NCI-H2029 (cell line): Measurements from ENCODE around the gene CRYGC.
A peak's percentile ranks its signal among the peaks of the same experiment; 100 is the strongest.
"Not testable (repeated sequence)": the region's sequence is repeated elsewhere in the genome, so short reads cannot be mapped to it uniquely, and the experiment has no call there.

Experiments
- DNase-seq: peaks from one replicate; lab custom pipeline; 2025; lab: John Stamatoyannopoulos, UW

Gene CRYGC, protein sequence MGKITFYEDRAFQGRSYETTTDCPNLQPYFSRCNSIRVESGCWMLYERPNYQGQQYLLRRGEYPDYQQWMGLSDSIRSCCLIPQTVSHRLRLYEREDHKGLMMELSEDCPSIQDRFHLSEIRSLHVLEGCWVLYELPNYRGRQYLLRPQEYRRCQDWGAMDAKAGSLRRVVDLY

DNA sequence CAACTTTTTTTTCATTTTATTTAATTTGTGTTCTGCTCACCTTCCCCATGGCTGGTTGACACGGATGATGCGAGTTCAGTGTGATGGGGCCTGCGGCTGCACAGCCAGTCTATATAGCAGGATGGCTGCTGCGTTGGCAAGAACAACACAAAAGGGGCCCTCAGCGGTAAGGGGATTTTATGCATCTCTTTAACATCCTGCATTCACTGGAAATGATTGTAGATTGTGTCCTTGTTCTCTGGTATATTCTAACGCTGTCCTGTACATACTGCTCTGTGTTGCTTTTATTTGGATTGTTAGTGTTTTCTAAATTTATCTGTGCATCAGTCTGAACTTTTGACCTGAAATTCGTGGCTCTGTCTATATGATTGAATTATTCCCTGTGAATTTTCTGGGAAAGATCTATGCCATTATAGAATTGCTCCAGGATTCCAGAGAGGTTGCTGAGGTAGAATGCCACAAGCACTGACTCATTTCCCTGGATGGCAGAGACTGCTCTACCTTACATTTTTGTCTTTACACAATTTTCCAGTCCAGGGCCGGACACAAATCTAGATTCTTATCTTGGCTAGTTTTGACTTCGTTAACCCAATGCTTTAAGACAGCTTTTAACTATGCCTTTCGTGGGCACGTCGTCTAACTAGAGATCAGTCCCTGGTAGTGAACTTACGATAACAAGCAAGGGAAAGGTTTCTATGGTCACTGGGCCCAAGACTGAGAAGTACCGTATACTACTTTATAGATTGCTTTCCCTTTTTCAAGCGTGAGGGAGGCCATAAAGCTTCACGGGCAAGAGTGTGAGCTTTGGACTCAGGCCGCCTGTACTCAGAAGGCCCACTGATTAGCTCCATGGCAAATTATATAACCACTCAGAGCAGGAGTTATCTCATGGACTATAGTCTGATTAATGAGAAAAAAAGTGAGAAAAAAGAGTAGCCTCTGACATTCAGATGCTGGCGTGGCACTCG lies at the start of gene CRYGC:
Gene CRYGC, minus strand, starts transcription at position 85 of the 968 bp plus-strand sequence. Its CDS starts 36 bp downstream, at position 49.
- no peak for DNase-seq

DNA sequence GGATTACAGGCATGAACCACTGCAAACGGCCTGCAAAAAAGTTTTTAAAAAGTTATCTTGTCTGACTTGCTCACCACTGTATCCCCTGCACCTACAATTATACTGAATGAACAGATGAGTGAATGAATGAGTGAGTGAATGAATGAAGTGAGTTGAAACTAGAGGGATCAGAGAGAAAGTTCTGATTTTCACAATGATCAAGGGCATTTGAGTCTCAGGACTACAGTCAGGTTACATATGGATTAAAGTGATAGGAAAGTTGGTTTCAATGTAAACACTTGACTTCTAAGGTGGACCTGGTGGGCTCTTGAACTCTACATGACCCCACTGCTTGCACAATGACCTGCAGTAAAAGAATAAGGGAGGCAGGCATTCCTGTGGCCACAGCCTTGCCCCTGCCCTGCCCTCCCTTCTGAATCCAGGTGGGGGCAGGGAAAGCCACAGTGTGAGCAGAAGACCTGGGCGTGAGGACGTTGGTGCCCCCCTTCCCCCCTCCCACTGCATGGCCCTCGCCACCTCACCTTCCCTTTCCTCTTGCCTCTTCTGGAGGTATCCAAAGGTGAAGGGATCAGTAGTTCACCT lies 49.5 kb upstream of the CRYGC start:
- DNase-seq = no peak

DNA sequence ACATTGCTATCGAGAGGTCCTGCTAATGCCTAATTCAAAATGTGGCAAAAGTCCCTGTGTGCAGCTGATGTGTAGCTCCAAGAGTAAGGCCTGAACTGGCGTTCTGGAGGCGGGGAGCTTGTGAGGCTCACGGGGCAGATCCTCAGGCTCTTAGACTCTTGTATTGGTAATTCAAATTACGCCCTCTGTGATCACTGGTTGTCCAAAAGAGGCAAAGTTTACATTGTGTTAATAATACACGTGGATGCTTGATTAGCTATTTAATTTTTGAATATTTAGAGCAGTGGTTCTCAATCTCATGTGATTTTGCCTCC lies 46.2 kb upstream of the CRYGC start:
- DNase-seq = no peak

DNA sequence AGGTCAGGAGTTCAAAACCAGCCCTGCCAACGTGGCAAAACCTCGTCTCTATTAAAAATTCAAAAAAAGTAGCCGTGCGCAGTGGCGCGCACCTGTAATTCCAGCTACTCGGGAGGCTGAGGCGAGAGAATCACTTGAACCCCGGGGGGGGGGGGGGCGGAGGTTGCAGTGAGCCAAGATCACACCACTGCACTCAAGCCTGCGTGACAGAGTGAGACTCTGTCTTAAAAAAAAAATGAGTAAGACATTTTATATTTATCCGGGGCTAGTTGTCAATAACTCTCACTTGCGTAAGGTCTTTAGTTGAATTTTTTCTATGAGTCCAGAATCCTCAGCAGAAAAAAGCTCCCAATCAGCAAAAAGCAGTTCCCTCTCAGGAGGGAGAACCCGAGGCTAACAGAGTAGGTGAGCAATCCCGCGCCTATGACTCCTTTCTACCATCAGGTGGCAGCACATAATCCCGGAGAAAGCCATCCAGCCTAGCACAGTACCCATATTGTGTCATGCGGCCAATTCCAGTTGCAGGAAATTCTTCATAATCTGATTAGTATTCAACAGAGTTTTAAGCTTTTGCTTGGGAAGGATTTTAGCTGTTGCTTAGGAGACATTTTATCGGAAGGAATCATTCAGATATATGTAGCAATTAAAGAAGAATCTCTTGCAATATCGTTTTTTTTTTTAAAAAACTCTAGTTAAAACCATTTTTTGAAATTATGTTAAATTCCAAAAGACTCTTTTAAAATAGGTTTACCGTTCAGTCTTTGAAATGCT lies 45.6 kb upstream of the CRYGC start:
- DNase-seq = peak; percentile 69

DNA sequence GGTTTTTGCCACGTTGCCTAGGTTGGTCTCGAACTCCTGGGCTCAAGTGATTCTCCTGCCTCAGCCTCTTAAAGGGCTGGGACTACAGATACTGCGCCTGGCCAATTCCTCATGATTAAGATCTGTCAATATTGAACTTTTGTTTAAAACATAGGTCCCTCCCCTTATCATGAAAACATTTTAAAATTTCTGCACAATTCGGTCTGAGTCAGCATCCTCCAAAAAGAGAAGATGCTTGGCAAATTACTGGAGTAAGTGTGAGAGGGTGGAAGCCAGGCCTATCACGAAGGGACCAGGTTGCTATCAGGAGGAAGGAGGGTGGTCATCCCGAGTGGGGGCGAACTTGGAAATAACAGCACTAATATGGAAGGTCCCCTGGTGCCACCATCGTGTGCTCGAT lies 44.5 kb upstream of the CRYGC start:
- no peak for DNase-seq

DNA sequence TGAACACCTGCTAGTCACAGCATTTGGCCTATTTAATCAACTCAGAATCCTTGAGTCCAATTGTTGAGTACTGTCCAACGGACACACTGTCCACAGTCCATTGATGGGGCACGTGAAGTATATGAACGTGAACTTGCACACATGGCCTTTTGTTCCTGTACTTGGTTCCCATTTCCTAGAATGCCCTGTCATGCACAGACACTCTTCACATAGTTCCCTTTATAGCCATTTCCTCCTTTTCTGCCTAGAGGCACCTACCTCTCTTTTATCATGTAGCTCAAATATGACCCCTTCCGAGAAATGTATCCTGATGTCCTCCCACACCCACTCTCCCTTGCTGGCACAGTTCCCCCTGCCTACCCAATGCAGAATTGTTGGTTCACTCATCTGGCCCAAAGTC lies 42.5 kb upstream of the CRYGC start:
- no peak for DNase-seq

DNA sequence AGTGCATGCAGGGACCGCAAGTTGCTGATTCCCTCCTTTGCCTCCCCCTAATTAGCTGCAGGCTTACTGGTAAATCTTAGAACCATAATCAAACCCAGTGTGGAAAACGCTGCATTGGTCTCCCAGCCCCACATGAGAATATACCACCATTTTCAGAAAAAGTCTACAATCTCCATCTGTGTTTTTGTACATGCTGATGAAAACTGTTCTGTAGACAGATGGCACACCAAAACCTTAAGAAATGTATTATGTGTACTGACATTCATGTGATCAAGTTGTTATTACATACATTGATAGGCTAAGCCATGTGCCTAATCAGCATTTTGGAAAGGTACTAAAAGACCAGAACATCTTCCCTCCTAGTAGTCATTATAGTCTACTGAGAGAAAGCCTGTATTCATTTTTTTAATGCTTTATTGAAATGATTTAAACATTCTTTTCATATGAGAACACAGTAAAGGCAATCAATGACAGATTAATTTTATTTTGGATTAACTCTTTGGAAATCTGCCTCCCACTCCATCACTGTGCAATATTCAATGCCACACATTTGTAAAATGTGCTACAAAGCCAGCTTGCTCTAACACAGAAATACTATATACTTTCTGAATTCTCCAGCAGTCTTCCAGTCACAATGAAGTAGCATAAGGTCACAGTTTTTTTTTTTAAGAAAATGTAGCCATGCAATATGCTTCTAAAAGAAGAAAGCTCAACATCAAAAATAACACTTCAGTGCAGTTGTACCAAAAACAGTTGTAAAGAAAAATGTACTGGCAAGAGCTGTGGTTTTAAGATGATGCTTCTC lies 35.5 kb upstream of the CRYGC start:
- no peak for DNase-seq

DNA sequence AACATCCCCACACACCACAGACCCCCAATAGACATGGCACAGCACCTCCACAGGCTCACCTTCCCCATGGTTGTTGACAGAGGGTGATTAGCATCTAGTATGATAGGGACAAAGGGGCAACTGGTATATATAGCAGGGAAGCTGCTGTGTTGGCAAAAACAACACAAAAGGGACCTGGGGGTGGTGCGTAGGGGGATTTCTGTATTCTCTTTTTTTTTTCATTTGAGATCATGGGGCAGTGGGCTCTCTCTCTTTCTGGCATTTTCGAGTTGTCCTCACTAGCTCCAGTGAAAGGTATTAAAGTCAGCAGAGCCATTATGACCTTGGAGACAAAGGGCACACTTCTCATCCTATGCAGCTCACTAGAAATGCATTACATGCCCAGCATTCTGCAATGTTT lies 33.9 kb upstream of the CRYGC start, which contains the start of gene CRYGA:
Gene CRYGA, minus strand, starts transcription at position 101 of the 400 bp plus-strand sequence. Its CDS starts 33 bp downstream, at position 68.
- DNase-seq = no peak

DNA sequence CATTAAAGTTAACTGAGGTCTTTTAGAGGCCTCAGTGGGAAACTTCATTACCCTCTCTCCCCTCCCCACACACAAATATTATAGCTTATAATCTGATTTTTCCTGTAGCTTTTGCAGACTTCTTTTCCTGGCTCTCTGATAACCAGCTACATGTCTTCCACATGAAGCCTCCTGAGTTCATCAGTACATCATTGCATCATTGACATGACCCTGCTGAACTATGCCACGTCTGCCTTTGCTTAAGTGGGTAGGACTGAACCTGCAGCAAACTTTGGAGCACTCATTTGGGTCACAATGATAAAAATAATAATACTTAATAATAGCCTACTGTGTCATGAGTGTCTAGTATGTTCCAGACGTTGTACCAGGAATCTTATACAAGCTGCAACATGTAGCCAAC lies 26.8 kb upstream of the CRYGC start:
- no peak for DNase-seq

DNA sequence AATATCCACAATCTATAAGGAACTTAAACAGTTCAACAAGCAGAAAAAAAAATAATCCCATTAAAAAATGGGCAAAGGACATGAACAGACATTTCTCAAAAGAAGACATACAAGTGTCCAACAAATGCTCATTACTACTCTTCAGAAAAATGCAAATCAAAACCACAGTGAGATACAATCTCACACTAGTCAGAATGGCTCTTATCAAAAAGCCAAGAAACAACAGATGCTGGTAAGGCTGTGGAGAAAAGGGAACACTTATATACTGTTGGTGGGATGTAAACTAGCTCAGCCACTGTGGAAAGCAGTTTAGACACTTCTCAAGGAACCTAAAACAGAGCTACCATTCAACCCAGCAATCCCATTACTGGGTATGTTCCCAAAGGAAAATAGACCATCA lies 23.5 kb upstream of the CRYGC start:
- DNase-seq = no peak

DNA sequence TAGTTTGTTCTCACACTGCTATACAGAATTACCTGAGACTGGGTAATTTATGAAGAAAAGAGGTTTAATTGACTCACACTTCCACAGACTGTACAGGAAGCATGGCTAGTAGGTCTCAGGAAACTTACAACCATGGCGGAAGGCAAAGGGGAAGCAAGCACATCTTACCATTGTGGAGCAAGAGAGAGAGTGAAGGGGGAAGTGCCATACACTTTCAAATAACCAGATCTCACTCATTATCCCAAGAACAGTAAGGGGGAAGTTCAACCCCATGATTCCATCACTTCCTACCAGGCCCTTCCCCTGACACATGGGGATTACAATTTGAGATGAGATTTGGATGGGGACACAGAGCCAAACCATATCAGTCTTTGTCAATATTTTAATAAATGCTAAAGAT lies 21.3 kb upstream of the CRYGC start:
- no peak for DNase-seq

DNA sequence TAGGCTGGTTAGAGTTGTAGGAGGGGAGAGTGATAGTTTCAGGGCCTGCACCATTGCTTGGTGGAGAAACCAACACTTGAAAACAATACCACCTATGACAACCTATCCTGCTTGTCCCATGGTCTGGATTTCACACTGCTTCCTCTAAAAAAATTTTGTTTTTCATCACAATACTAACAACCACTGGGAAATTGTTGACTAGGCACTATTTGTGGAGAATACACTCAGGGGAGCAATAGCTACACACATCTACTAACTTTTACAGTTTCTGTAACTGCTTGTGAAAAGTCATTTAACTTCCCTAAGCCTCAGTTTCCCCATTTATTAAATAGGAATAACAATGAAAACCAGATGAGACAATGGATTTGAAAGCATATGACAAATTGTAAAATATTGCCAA lies 20.5 kb upstream of the CRYGC start:
- no peak for DNase-seq

DNA sequence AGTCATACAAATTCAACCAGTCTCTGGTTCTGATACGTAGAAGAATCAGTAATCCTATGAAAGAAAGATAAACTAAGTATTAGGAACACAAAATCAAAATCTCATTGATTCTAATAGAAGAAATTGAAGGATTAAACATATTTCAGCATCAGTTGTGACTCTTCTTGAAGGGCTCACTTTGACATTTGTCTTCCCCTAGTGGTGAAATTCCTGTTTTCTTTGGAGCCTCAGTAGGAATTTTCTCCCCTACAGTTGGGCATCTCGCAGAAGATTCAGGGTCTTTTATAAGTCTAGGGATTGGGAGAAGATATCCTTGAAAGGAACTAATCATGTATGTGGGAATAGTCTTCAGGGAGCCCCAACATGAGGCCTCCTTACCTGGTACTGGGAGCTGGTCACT lies 19.2 kb upstream of the CRYGC start:
- no peak for DNase-seq

DNA sequence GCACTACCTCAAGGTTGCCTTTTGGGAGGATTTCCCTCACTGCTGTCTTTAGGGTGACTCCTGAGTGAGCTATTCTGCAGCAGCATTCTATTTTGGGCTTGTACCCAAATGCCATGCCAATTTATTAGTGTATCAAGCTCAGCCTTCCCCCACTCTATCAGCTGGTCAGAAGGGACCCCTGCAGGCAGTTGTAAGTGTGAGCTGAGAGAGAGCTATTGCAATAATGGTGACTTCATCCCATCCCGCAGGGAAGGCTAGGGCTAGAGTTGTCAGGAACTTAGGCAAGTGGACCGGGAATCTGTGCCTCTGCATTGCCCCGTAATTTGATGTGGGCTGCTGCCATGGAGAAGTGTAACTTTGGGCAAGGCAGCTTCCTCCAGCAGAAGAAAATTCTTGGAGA lies 18.1 kb upstream of the CRYGC start:
- DNase-seq = no peak

DNA sequence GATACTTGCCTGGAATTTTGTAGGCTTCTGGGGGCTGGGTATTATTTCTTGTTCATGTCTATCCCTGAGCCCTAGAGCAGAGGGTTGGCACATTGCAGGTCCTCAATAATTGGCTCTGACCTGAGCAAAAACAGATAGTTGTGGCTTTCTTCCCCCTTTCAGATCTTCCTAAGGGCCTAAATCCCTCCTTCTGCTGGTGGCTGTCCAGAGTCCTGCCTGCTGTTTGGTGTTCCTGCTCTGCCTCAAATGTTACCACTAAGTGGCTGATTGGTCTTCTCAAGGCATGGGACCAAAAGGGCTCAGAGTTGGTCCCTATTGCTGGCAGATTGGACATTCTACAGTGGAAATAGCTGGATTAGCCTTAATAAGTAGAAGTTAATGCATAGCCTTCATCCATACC lies 17.4 kb upstream of the CRYGC start:
- DNase-seq = no peak

DNA sequence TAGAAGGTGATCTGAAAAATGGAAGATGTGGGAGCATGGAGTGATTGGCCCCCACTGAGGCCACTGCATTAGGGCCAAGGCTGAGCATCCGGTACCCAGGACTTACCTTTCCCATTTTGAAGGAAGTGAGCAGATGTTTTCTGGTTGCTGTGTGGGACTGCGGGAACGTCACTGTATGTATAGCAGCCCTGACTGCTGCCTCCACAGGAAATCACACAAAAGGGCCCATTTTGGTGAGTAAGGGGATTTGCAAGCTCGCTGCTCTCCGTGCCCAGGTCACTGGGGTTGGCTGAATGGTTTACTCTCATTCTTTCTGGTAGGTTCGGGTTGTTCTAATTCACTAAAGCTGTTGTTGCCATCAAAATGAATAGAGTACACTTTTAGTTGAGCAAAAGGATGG lies 16.4 kb upstream of the CRYGC start, which contains the start of gene CRYGB:
Gene CRYGB, minus strand, starts transcription at position 153 of the 400 bp plus-strand sequence. Its CDS starts 38 bp downstream, at position 115.
- no peak for DNase-seq

DNA sequence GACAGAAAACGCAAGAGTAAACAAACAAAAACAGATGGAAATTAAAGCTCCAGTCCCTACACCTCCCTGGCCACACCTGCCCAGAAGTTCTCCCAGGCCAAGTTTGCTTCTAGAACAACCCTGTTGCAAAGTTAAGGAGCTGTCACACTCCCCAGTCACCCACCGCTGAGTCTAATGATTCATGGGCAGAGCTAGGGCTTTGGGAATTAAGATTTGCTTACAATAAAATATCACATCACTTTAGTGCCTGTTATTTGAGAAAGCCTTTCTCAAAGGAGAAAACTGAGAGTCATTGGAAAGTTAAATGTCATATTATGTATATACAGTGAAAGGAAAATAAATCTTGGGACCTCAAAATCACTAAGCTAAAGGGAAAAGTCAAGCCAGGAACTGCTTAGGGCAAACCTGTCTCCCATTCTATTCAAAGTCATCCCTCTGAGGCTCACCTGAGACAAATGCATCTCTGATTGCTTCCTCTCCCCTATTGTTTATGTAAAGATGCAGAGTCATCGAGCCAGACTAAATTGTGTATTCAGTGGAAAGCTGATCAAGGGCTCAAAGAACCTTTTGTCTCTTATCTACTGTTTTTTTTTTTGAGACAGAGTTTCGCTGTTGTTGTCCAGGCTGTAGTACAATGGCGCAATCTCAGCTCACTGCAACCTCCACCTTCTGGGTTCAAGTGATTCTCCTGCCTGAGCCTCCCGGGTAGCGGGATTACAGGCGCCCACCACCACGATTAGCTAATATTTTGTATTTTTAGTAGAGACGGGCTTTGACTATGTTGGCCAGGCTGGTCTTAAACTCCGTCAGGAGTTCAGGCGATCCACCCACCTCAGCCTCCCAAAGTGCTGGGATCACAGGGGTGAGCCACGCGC lies 13.5 kb upstream of the CRYGC start:
- DNase-seq = peak; percentile 37

DNA sequence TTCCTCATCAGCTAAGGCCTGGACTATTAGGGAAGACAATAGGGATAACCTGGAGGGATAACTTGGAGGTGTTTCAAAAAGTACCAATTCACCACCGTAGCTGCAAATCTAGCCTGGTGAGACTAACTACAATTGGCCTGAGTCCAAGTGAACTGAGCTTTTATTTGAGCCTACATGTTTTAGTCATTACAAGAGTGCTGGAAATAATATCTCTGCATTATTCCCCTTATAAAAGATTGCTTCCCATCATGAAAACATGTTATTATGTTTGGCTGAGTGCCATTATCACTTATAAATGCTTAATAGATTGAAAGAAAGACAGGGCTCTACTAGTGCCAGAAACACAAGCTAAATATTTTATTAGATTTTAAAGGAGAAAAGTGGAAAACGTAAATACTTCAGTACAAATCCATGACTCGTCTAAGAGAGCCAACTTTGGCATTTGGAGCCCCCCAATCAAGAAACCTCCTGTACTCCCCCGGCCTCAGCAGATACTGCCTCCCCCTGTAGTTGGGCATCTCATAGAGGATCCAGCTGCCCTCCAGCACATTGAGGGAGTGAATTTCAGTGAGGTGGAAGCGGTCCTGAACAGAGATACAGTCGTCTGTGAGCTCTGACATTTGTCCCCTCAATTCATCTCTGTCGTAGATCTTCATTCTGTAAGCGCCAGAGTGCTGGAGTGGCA lies 12.8 kb upstream of the CRYGC start:
- DNase-seq = no peak

DNA sequence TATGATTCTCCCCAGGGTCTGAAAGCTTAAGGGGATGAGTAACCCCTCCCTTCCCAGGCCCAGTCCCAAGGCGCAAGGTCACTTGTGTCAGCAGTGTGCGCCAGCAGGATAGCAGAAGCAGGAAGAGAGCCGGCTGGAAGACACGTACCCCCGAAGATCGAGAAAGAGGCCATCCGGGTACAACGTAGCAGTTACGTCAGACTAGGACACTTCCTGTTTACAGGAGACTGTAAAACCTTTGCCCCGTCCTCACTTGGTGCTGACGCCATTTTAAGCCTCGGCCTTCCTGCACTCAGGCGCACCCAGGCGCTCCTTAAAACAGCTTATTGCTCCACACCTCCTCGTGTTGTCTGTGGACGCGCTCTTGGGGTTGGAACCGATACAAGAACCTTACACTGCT lies 9.8 kb upstream of the CRYGC start:
- no peak for DNase-seq

DNA sequence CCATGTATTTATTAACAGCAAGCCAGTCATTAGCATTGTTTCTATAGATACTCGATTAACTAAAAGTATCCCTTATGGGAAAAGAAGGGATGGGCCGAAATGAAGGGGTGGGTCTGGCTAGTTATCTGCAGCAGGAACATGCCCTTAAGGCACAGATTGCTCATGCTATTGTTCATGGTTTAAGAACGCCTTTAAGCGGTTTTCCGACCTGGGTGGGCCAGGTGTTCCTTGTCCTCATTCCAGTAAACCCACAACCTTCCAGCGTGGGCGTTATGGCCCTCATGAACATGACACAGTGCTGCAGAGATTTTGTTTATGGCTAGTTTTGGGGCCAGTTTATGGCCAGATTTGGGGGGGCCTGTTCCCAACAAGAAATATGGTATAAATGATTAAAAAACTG lies 8.7 kb upstream of the CRYGC start:
- not testable (repeated sequence) for DNase-seq
